ENCODE measurements around the gene RAB5B.
A peak's percentile ranks its signal among the peaks of the same experiment; 100 is the strongest.
"Not testable (repeated sequence)": the region's sequence is repeated elsewhere in the genome, so short reads cannot be mapped to it uniquely, and the experiment has no call there.

The RAB5B gene

GRCh38 chr12:56020423-56021184, 46.7 kb downstream of the RAB5B start, which contains the start of gene IKZF4:
TSS of gene IKZF4 (plus strand) at chr12:56021043. CDS start at chr12:56021494, 451 bp downstream.
- DNase-seq, result peak; percentile 25

DNA sequence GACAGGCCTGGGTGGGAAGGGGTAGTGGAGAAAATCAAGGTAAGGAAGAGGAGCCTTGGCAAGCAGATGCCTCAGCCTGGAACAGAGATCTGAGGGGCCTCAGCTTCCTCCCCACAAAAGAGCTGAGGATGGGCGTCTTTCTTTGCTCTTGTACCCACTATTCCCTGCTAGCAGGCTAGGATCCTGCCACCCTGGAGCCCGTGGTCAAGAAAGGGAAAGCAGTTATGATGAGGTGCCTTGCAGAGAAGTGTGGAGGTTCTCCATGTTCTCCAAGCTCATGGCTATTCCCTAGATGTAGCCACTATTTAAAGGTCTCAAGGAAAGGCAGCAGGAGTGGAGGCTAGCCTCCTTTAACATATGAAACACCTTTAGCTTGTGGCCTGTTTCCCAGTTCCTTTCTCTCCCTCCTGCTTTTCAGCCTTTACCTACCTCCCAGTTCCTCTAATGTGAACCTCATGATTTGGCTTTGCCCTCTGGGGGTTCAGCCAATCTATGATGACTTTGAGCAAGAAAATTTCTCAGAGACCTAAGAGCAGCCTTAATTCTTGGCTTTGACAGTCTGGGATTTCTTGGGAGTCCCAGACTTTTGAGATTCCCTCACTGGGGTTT, 48.1 kb downstream of the RAB5B start:
- DNase-seq, result no peak

- no peak for DNase-seq
Observed at GRCh38 chr12:56028511-56029165, 54.8 kb downstream of the RAB5B start.

- no peak for DNase-seq
Observed at GRCh38 chr12:56029166-56029519, 55.3 kb downstream of the RAB5B start.

- peak; percentile 62 for DNase-seq
Observed at GRCh38 chr12:56029666-56030293, 55.9 kb downstream of the RAB5B start.

DNA sequence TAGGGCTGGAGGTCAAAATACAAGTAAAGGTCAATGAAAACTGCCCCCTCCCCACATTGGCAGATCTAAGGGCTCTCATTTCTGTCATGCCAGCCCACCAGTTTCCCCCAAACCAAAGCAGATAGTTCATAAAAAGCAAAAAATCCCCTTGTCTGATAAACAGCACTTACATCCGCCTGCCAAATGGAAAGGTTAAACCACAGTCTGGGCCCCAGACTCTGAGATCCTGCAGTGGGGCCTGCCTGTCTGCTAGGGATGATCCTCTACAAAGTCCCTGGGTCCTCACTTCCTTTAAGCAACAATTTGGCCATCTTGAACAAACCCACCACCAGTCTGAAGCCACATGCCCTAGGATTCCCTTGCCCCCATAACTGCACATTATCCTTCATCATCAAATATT, 58.1 kb downstream of the RAB5B start:
- DNase-seq, result peak; percentile 25

DNA sequence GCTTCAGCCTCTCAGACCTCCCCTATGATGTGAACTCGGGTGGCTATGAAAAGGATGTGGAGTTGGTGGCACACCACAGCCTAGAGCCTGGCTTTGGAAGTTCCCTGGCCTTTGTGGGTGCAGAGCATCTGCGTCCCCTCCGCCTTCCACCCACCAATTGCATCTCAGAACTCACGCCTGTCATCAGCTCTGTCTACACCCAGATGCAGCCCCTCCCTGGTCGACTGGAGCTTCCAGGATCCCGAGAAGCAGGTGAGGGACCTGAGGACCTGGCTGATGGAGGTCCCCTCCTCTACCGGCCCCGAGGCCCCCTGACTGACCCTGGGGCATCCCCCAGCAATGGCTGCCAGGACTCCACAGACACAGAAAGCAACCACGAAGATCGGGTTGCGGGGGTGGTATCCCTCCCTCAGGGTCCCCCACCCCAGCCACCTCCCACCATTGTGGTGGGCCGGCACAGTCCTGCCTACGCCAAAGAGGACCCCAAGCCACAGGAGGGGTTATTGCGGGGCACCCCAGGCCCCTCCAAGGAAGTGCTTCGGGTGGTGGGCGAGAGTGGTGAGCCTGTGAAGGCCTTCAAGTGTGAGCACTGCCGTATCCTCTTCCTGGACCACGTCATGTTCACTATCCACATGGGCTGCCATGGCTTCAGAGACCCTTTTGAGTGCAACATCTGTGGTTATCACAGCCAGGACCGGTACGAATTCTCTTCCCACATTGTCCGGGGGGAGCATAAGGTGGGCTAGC, 60.9 kb downstream of the RAB5B start:
- DNase-seq, result peak; percentile 52

- no peak for DNase-seq
Observed at GRCh38 chr12:56037161-56037560, 63.3 kb downstream of the RAB5B start.

DNA sequence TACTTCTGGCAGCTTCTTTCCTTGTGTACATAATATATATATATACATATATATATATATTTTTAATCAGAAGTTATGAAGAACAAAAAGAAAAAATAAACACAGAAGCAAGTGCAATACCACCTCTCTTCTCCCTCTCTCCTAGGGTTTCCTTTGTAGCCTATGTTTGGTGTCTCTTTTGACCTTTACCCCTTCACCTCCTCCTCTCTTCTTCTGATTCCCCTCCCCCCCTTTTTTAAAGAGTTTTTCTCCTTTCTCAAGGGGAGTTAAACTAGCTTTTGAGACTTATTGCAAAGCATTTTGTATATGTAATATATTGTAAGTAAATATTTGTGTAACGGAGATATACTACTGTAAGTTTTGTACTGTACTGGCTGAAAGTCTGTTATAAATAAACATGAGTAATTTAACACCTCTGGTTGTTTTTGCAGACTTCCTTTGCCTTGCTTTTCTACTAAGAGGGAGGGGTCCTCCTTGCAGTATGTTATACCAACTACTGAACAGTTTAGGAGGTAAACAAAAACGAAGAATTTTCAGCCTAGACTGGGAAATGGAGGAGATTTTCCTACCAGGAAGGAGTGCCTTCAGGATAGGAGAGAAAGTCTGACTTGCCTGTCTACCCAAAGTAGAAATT, 64.3 kb downstream of the RAB5B start:
- no peak for DNase-seq

DNA sequence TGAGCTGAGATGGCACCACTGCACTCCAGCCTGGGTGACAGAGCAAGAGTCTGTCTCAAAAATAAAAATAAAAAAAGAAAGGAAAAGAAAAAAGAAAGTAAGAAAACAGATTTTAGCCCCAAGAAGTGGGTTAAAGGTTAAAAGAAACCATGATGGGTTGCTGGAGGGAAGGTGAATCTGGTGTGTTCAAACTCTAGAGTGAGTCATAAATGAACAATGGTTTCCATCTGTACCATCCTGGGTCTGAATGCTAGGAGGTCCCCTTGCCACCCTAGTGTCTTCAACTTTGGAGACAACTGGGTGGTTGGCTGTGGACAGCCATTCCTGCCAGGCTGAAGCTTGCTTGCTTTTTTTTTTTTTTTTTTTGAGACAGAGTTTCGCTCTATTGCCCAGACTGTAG, 66.3 kb downstream of the RAB5B start:
- DNase-seq, result no peak

DNA sequence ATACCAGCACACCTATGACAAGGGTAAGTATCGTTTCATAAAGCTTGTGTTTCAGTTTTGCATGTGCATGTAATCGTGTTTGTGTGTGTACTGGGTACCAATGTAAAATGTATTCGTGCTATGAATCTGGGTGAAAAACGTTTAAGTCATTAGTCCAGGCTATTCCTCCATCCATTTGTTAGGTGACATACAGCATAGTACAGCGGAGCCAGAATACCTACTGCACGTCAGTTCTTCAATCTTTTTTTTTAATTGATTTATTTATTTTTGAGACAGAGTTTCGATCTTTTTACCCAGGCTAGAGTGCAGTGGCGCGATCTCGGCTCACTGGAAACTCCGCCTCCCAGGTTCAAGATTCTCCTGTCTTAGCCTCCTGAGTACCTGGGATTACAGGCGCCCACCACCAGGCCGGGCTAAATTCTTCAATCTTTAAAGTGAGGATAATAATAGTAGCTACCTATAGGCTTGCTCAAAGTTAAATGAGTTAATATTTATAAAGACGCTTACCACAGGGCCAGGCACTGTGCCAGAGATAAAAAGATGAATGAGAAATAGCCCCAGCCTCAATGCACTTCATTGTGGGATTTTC, 67.2 kb downstream of the RAB5B start:
- DNase-seq, result no peak

GRCh38 chr12:56041552-56042429, 67.9 kb downstream of the RAB5B start, which contains the start of gene RPS26:
TSS of gene RPS26 (plus strand) at chr12:56041918. CDS start at chr12:56042167, 249 bp downstream.
- DNase-seq, result peak; percentile 98

- DNase-seq, result not testable (repeated sequence)
Observed at GRCh38 chr12:56042430-56042813, 68.5 kb downstream of the RAB5B start.

DNA sequence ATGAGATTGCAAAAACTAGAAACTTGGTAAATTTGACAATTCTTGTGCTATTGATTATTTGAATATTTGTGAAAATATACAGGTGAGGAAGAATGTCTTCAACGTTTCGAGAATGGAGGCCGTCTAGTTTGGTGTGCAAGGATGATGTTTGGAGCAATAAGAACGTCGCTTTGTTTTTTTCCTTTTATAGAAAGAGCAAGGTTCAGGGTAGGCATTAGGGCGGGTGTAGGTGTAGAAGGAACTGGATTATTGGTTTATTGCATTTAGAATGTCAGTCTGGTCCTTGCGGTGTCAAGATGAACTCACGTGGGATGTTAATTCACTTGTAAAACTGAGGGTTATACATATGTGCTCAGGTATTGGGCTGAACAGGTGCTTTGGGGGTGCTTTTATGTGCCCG, 69.0 kb downstream of the RAB5B start:
- no peak for DNase-seq

Measured in CD4-positive, alpha-beta T cell treated with Interleukin-17A for 1 hour (primary cell).